GM21515 (cell line): ENCODE measurements around the gene UCHL5.

Experiments
- ATAC-seq: cut with Tn5 transposase; IDR thresholded peaks from one replicate; pipeline ENCODE4 v1.9.1; 2021; ENCODE audit not compliant: unreplicated experiment

Gene UCHL5

GRCh38 chr1:193059282-193060114 is at the start of gene UCHL5, which contains the start of gene RO60:
TSS of gene UCHL5 (minus strand) at chr1:193059360. CDS start at chr1:193059260, 100 bp downstream.
TSS of gene RO60 (plus strand) at chr1:193059612. CDS start at chr1:193069055, 9,443 bp downstream.
- peak; percentile 93 for ATAC-seq

- no peak for ATAC-seq
Observed at GRCh38 chr1:193108471-193108870, 49.3 kb upstream of the UCHL5 start.

GRCh38 chr1:193105821-193106177 is 46.6 kb upstream of the UCHL5 start:
- no peak for ATAC-seq

- ATAC-seq = peak; percentile 94
Observed at GRCh38 chr1:193104907-193105820, 46.0 kb upstream of the UCHL5 start, which contains the start of gene GLRX2. TSS of gene GLRX2 (minus strand) at chr1:193105414. CDS start at chr1:193105382, 32 bp downstream.

GRCh38 chr1:193104502-193104906 is 45.3 kb upstream of the UCHL5 start:
- ATAC-seq = peak; percentile 40

- no peak for ATAC-seq
Observed at GRCh38 chr1:193103759-193104501, 44.8 kb upstream of the UCHL5 start.

- ATAC-seq = no peak
Observed at GRCh38 chr1:193102662-193103061, 43.5 kb upstream of the UCHL5 start.

GRCh38 chr1:193094112-193094511 is 35.0 kb upstream of the UCHL5 start:
- no peak for ATAC-seq

GRCh38 chr1:193090865-193091264 is 31.7 kb upstream of the UCHL5 start:
- ATAC-seq = no peak

GRCh38 chr1:193087893-193088292 is 28.7 kb upstream of the UCHL5 start:
- ATAC-seq = no peak

- no peak for ATAC-seq
Observed at GRCh38 chr1:193086342-193086741, 27.2 kb upstream of the UCHL5 start.

- ATAC-seq = no peak
Observed at GRCh38 chr1:193085263-193085662, 26.1 kb upstream of the UCHL5 start.

- peak; percentile 97 for ATAC-seq
Observed at GRCh38 chr1:193083365-193084088, 24.4 kb upstream of the UCHL5 start.

- no peak for ATAC-seq
Observed at GRCh38 chr1:193079187-193079586, 20.0 kb upstream of the UCHL5 start.

GRCh38 chr1:193077991-193078390 is 18.8 kb upstream of the UCHL5 start:
- ATAC-seq = no peak

- ATAC-seq = peak; percentile 64
Observed at GRCh38 chr1:193070942-193071341, 11.8 kb upstream of the UCHL5 start.

GRCh38 chr1:193070386-193070753 is 11.2 kb upstream of the UCHL5 start:
- no peak for ATAC-seq

GRCh38 chr1:193069748-193070385 is 10.7 kb upstream of the UCHL5 start:
- no peak for ATAC-seq

GRCh38 chr1:193068013-193068412 is 8.9 kb upstream of the UCHL5 start:
- ATAC-seq = no peak

- ATAC-seq = peak; percentile 34
Observed at GRCh38 chr1:193066606-193067005, 7.4 kb upstream of the UCHL5 start.
